Choroid plexus epithelial cell (primary cell): ENCODE data around the gene SMAD4.

Experiments used
- DNase-seq: peaks from one replicate; pipeline ENCODE4 v3.0.0-alpha.2; 2010; ENCODE audit warnings: low read depth
- H3K4me3 ChIP-seq: 2 replicates; pipeline ENCODE4 v1.5.1; 2011; ENCODE audit warnings: low read depth, mild to moderate bottlenecking, control low read depth, low read length, moderate library complexity
- CTCF ChIP-seq: conservative IDR thresholded peaks from 2 replicates; pipeline ENCODE4 v1.5.1; 2011; ENCODE audit warnings: low read depth, mild to moderate bottlenecking, control low read depth, inconsistent platforms, low read length, moderate library complexity

Gene SMAD4

GRCh38 chr18:51029694-51030536 lies at the start of gene SMAD4:
TSS of gene SMAD4 (plus strand) at chr18:51030213. CDS start at chr18:51047047, 16,834 bp downstream.
- TF ChIP-seq CTCF, result no peak
- peak; percentile 97 for DNase-seq
- H3K4me3 ChIP-seq, result peak within 1 kb of the TSS; percentile 90

GRCh38 chr18:50981381-50981780 lies 48.6 kb upstream of the SMAD4 start:
- no peak overlapping the region for H3K4me3 ChIP-seq
- DNase-seq, result peak; percentile 16

GRCh38 chr18:50982086-50982801 lies 47.8 kb upstream of the SMAD4 start:
- no peak for TF ChIP-seq CTCF

More at GRCh38 chr18:50981381-50981780, 48.6 kb upstream of the SMAD4 start:
- TF ChIP-seq CTCF, result no peak

GRCh38 chr18:50982802-50983179 lies 47.2 kb upstream of the SMAD4 start:
- peak; percentile 36 for DNase-seq
- peak; percentile 35 for TF ChIP-seq CTCF
- no peak overlapping the region for H3K4me3 ChIP-seq

More at GRCh38 chr18:50982086-50982801, 47.8 kb upstream of the SMAD4 start:
- H3K4me3 ChIP-seq, result no peak overlapping the region
- no peak for DNase-seq

GRCh38 chr18:50986360-50987087 lies 43.5 kb upstream of the SMAD4 start:
- H3K4me3 ChIP-seq, result no peak overlapping the region
- peak; percentile 38 for DNase-seq
- TF ChIP-seq CTCF, result no peak

GRCh38 chr18:50987261-50987660 lies 42.8 kb upstream of the SMAD4 start:
- DNase-seq, result no peak

More at GRCh38 chr18:50987261-50987660, 42.8 kb upstream of the SMAD4 start:
- H3K4me3 ChIP-seq, result no peak overlapping the region
- TF ChIP-seq CTCF, result no peak
